ENCODE measurements around the gene RIN3. TPM values are rescaled to one million over a fixed set of nuclear protein-coding genes. Genes with fewer than 3 reads are reported as not detected.

RIN3 gene
- total RNA-seq, 2 donors from 2014 or later, result 8.8 to 41.6 TPM

DNA sequence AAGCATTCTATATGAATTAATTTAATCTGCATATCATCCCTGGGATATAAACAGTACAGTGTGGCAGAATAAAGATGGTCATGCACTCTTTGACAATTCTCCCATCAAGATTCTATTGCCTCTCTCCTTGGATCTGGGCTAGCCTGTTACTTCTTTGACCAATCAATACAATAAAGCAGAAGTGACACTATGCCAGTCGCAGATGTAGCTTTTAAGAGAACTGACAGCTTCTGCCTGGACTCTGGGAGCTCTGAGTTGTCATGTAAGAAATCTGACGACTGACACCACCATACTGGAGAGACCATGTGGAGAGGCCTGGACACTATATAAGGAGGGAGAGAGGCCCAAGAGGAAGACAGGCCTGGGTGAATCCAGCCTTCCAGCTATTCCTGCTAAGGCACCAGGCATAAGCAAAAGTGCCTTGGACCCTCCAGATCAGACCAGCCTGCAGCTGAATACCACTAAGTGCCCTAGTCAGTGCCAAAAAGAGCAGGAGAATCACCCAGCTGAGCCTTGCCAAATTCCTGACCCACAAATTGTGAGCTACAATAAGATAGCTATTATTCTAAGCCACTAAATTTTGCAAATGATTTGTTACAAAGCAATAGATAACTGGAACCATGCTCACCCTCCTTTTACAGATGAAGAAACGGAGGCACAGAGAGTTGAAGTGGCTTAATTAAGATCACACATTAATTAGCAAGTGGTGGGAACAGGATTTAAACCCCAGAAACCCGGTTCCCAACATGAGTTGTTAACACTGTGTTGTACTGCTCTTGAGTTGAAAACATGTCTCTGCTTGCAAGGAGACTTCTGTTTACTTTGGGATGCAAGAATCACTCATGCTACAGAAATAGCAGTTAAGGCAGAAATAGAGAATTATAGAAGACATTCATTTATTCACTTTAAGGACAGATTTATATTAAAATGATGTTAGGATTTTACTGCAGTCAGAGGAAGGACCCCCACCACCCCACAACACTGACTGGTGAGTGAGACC is 84.6 kb downstream of the RIN3 start:
- no peak for DNase-seq (ENCODE audit: low spot score)
- no peak for TF ChIP-seq POLR2AphosphoS5 (IDR thresholded peaks at IDR 0.05)
- no peak for TF ChIP-seq POLR2A (IDR thresholded peaks at IDR 0.05)
- TF ChIP-seq, protein P1, sequence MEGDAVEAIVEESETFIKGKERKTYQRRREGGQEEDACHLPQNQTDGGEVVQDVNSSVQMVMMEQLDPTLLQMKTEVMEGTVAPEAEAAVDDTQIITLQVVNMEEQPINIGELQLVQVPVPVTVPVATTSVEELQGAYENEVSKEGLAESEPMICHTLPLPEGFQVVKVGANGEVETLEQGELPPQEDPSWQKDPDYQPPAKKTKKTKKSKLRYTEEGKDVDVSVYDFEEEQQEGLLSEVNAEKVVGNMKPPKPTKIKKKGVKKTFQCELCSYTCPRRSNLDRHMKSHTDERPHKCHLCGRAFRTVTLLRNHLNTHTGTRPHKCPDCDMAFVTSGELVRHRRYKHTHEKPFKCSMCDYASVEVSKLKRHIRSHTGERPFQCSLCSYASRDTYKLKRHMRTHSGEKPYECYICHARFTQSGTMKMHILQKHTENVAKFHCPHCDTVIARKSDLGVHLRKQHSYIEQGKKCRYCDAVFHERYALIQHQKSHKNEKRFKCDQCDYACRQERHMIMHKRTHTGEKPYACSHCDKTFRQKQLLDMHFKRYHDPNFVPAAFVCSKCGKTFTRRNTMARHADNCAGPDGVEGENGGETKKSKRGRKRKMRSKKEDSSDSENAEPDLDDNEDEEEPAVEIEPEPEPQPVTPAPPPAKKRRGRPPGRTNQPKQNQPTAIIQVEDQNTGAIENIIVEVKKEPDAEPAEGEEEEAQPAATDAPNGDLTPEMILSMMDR (IDR thresholded peaks at IDR 0.05), result no peak
- intact Hi-C loops (cut with DNase I), result no loop called here
- H3K27me3 ChIP-seq (replicated peaks; ENCODE audit: insufficient read depth), result no peaks in the 10 kb centered on the region
- H3K36me3 ChIP-seq, result no peaks in the 10 kb centered on the region
- 80% methylated on average over 4 of the region's 4 CpGs for WGBS
- no peak overlapping the region for H3K4me3 ChIP-seq
- H3K27ac ChIP-seq, result no peak overlapping the region
- no peaks in the 10 kb centered on the region for H3K9me3 ChIP-seq
- H3K4me1 ChIP-seq (replicated peaks), result no peaks in the 10 kb centered on the region

DNA sequence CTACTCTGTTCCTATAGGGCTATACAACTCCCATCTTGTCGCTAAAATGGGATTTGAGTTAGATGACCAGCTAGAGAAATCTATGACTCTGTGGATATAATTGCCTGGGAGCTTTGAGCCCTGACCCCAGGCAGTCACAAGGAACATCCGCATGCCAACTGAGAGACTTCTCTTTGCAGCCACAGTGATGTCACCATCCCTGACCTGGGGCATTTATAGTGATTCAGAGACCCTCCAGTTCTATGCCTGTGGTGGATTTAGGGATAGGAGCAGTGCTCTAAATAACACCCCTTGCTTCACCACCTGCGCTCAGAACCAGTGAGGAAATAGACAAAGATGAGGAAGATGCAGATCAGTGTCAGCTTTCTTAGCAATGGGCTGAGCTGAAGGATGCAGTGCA is 86.2 kb downstream of the RIN3 start:
- 94% methylated on average over 3 of the region's 3 CpGs for WGBS
- intact Hi-C loops (cut with DNase I), result loop anchor here (5.0 kb wide), 2 partner anchors 47 to 82 kb away; no protein-coding TSS in a partner anchor
- Histone ChIP-seq H3K27me3 (replicated peaks; ENCODE audit: insufficient read depth) (no peaks in the 10 kb centered on the region), H3K27ac (no peak overlapping the region), H3K9me3 (no peaks in the 10 kb centered on the region), H3K4me3 (no peak overlapping the region), H3K4me1 (replicated peaks) (no peaks in the 10 kb centered on the region), H3K36me3 (no peaks in the 10 kb centered on the region)
- DNase-seq (ENCODE audit: low spot score), result no peak
- TF ChIP-seq, protein P1 (IDR thresholded peaks at IDR 0.05), result no peak
- TF ChIP-seq POLR2A (IDR thresholded peaks at IDR 0.05), result no peak
- TF ChIP-seq POLR2AphosphoS5 (IDR thresholded peaks at IDR 0.05), result no peak

DNA sequence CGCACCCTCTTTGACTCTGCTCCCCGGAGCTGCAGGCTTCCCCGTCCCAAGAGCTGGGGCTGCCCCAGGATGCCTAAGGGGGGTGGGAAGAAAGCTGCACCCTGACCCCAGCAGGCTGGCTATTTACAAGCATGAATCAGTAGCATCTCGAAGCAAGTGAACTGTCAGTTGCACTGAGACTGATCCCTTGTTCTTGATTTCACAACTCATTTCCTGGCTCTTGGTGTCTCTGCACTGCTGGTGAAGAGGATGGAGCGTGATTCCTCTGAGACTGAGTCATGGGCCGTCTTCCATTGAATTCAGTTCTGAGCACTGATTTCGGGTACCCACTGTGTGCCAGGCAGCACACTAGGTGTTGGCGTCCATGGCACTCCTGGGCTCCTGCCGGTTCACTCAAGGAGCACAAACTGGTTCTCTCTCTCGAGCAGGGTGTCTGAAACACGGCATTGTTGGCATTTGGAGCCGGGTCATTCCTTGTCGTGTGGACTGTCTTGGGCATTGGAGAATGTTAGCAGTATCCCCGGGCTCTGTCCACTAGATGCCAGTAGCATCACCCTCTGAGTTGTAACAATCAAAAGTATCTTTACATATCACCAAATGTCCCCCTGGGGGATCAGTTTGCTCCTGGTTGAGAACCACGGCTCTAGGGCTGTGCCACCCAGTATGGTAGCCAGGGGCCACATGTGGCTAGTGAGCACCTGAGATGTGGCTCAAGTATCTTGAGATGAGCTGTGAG is 86.9 kb downstream of the RIN3 start:
- H3K36me3 ChIP-seq, result no peaks in the 10 kb centered on the region
- TF ChIP-seq POLR2AphosphoS5 (IDR thresholded peaks at IDR 0.05) (no peak), POLR2A (IDR thresholded peaks at IDR 0.05) (no peak)
- TF ChIP-seq, protein P1 (IDR thresholded peaks at IDR 0.05), result no peak
- H3K9me3 ChIP-seq, result no peaks in the 10 kb centered on the region
- DNase-seq (ENCODE audit: low spot score), result no peak
- WGBS, result 71% methylated on average over 15 of the region's 15 CpGs
- no peak overlapping the region for H3K27ac ChIP-seq
- H3K4me1 ChIP-seq (replicated peaks), result no peaks in the 10 kb centered on the region
- H3K27me3 ChIP-seq (replicated peaks; ENCODE audit: insufficient read depth), result no peaks in the 10 kb centered on the region
- no peak overlapping the region for H3K4me3 ChIP-seq
- intact Hi-C loops (cut with DNase I), result loop anchor here (5.0 kb wide), 2 partner anchors 47 to 82 kb away; no protein-coding TSS in a partner anchor

DNA sequence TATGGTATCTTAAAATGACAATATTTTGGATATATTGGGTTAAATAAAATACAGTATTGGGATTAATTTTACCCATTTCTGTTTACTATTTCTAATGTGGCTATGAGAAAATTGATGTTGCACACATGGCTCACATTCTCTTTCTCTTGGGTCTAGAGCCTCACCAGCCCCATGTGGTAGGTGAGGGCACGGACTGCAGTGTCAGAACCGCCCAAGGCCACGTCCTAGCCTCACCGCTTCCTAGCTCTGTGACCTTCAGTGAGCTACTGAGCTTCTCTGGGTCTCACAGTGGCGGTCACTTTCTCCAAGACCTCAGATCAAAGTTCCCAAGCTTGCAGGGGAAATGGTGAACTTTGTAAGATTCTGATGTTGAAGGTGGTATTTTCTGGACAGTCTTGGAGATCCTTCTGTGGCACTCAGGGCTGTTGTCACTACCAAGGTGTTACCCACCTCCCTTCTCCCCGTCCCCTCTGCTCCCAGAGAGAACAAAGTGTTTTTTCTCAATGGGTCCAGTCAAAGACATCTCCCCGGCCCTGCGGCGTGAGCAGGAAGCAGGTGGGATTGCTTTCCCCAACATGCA is 87.6 kb downstream of the RIN3 start:
- intact Hi-C loops (cut with DNase I), result loop anchor here (5.0 kb wide), 2 partner anchors 46 to 81 kb away; no protein-coding TSS in a partner anchor
- Histone ChIP-seq H3K36me3 (no peaks in the 10 kb centered on the region), H3K27ac (peak overlapping the region; percentile 16 to 41), H3K27me3 (replicated peaks; ENCODE audit: insufficient read depth) (no peaks in the 10 kb centered on the region), H3K4me1 (replicated peaks) (no peaks in the 10 kb centered on the region), H3K4me3 (no peak overlapping the region), H3K9me3 (no peaks in the 10 kb centered on the region)
- WGBS, result 89% methylated on average over 9 of the region's 9 CpGs
- TF ChIP-seq POLR2AphosphoS5 (IDR thresholded peaks at IDR 0.05) (no peak), POLR2A (IDR thresholded peaks at IDR 0.05) (no peak)
- TF ChIP-seq, protein P1 (IDR thresholded peaks at IDR 0.05), result no peak
- no peak for DNase-seq (ENCODE audit: low spot score)

Data from prostate gland (tissue), 2 donors.